Epithelial cell of proximal tubule (primary cell): ENCODE data around the gene ASXL1. TPM values are rescaled to one million over a fixed set of nuclear protein-coding genes. Genes with fewer than 3 reads are reported as not detected.

Experiments used
- DNase-seq: peaks from one replicate; pipeline ENCODE4 v3.0.0-alpha.2; 2011; ENCODE audit warnings: low read depth
- H3K4me3 ChIP-seq: 2 replicates; pipeline ENCODE4 v1.5.1; 2011; ENCODE audit warnings: low read depth, mild to moderate bottlenecking, low read length
- total RNA-seq: library from RNA; depleted of rRNA; stranded (reverse); fragments of >200 nt; gene quantifications from 2 replicates; pipeline ENCODE4 v1.2.3, GENCODE V29; 2015
- TF ChIP-seq, protein P1 (sequence below): conservative IDR thresholded peaks from 2 replicates; pipeline ENCODE4 v1.5.1; 2012; ENCODE audit warnings: low read depth, mild to moderate bottlenecking, low read length

ASXL1 gene
- total RNA-seq, 1 donor from 2014 or later: 34.2 TPM

DNA sequence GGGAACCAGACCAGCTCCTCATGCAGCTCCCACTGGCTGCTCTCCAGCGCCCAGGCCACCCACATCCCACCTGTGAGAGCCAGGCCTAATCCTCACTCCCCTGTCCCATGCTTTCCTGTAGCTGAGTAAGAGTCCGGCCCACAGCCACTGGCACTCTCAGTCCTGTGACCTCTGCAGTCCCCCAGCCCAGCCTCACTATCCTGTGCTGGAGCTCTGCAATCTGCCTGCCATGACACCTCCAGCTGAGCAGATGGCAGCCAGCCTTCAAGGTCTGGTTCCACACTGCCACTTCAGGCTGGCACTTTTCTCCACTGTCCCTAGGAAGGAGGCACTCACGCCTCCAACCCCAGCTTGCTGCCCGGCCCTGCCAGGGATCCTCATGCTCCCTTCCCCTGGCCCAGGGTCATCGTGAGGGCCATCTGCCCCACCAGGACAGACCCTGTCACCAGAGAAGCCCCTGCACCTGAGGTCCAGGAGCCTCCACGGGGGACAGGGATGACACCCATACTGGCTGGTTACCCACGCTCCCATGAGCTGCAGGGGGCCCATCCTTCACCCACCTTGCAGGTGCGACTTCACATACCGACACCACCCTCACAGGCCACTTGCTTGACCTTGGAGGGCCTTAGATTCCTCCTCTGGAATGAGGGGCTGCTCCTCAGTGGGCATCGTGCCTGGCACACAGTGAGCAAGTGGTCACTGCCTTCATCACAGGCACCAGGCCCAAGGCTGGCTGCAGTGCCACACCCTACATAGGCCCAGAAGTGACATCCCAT is 100.1 kb downstream of the ASXL1 start:
- peak overlapping the region; percentile 56 for H3K4me3 ChIP-seq
- TF ChIP-seq, protein P1, sequence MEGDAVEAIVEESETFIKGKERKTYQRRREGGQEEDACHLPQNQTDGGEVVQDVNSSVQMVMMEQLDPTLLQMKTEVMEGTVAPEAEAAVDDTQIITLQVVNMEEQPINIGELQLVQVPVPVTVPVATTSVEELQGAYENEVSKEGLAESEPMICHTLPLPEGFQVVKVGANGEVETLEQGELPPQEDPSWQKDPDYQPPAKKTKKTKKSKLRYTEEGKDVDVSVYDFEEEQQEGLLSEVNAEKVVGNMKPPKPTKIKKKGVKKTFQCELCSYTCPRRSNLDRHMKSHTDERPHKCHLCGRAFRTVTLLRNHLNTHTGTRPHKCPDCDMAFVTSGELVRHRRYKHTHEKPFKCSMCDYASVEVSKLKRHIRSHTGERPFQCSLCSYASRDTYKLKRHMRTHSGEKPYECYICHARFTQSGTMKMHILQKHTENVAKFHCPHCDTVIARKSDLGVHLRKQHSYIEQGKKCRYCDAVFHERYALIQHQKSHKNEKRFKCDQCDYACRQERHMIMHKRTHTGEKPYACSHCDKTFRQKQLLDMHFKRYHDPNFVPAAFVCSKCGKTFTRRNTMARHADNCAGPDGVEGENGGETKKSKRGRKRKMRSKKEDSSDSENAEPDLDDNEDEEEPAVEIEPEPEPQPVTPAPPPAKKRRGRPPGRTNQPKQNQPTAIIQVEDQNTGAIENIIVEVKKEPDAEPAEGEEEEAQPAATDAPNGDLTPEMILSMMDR: no peak
- no peak for DNase-seq

- H3K4me3 ChIP-seq: no peak overlapping the region
- TF ChIP-seq, protein P1: no peak
- DNase-seq: no peak
Measured at GRCh38 chr20:32458837-32459220, 100.7 kb downstream of the ASXL1 start.

GRCh38 chr20:32460231-32460630 is 102.1 kb downstream of the ASXL1 start:
- H3K4me3 ChIP-seq: no peak overlapping the region
- DNase-seq: no peak
- TF ChIP-seq, protein P1: no peak

DNA sequence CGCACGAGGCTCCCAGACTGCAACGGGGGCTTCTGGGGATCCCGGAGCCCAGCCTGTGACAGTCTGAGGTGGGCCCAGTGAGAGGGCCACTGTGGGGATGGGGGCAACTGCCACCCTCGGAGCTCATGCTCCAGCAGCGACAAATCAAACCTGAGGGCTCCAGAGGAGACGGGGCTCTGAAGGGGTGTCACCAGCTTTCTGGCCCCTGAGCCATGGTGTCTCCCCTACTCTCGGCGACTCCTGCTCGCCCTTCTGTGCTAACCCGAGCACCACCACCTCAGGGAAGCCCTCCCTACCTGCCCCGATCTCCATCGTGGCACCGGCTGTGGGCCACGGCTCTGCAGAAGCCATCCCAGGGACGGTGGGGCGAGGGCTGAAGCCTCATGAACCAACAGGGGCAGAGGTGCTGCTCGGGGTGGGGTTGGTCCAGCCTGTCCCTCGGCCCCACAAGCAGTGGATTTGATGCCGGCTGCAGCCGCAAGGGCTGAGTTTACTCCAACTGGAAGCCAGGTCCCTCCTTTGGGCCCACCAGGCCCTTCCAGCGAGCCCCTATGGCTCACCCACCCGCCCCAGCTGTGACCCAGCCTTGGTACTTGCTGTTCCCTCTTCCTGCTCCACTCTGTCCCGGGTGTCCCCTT is 102.7 kb downstream of the ASXL1 start:
- H3K4me3 ChIP-seq: no peak overlapping the region
- no peak for DNase-seq
- TF ChIP-seq, protein P1: no peak

GRCh38 chr20:32461836-32462600 is 103.9 kb downstream of the ASXL1 start:
- DNase-seq: no peak
- H3K4me3 ChIP-seq: no peak overlapping the region
- TF ChIP-seq, protein P1: no peak

- TF ChIP-seq, protein P1: no peak
- H3K4me3 ChIP-seq: no peak overlapping the region
- DNase-seq: no peak
Measured at GRCh38 chr20:32462900-32463641, 104.9 kb downstream of the ASXL1 start.
